ENCODE measurements around the gene CCNG2.

- TF ChIP-seq, protein P1, sequence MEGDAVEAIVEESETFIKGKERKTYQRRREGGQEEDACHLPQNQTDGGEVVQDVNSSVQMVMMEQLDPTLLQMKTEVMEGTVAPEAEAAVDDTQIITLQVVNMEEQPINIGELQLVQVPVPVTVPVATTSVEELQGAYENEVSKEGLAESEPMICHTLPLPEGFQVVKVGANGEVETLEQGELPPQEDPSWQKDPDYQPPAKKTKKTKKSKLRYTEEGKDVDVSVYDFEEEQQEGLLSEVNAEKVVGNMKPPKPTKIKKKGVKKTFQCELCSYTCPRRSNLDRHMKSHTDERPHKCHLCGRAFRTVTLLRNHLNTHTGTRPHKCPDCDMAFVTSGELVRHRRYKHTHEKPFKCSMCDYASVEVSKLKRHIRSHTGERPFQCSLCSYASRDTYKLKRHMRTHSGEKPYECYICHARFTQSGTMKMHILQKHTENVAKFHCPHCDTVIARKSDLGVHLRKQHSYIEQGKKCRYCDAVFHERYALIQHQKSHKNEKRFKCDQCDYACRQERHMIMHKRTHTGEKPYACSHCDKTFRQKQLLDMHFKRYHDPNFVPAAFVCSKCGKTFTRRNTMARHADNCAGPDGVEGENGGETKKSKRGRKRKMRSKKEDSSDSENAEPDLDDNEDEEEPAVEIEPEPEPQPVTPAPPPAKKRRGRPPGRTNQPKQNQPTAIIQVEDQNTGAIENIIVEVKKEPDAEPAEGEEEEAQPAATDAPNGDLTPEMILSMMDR (IDR thresholded peaks at IDR 0.05) = no peak
- TF ChIP-seq POLR2A (IDR thresholded peaks at IDR 0.05) = no peak
Observed at GRCh38 chr4:77199701-77200100, 42.7 kb downstream of the CCNG2 start.

All from lower leg skin (tissue), 3 donors.